SU-DHL-6 (cell line): ENCODE results near the gene RNGTT.
A peak's percentile ranks its signal among the peaks of the same experiment; 100 is the strongest.
"Not testable (repeated sequence)": the region's sequence is repeated elsewhere in the genome, so short reads cannot be mapped to it uniquely, and the experiment has no call there.

Source experiments
- H2AFZ ChIP-seq: fragments of 200-600 bp; sonication (generic); 2 replicates; pipeline ENCODE4 v1.6.1; 2014; ENCODE audit warnings: low read depth, mild to moderate bottlenecking, moderate library complexity, mixed read lengths, antibody characterized with exemption, low read length; ENCODE audit not compliant: severe bottlenecking
- H3F3A ChIP-seq: fragments of 200-600 bp; shearing (Covaris generic); 2 replicates; pipeline ENCODE4 v1.6.0; 2016; ENCODE audit warnings: antibody characterized with exemption, mild to moderate bottlenecking; ENCODE audit not compliant: insufficient read depth
- H3K27ac ChIP-seq: fragments of 200-600 bp; sonication (generic); 2 replicates; pipeline ENCODE4 v1.5.1; 2016; ENCODE audit warnings: low read depth, mild to moderate bottlenecking, low read length, moderate library complexity, mixed read lengths
- H3K27me3 ChIP-seq: fragments of 200-600 bp; sonication (generic), shearing (Covaris generic); 2 replicates; pipeline ENCODE4 v1.6.0; 2014; ENCODE audit warnings: mild to moderate bottlenecking, low read length
- H3K36me3 ChIP-seq: fragments of 200-600 bp; sonication (generic); 2 replicates; pipeline ENCODE4 v1.6.1; 2014; ENCODE audit warnings: mild to moderate bottlenecking, low read length, mixed read lengths
- H3K4me2 ChIP-seq: fragments of 300-600, 200-600 bp; shearing (Covaris generic), sonication (generic); 2 replicates; pipeline ENCODE4 v1.6.0; 2014; ENCODE audit warnings: low read length, low read depth, mild to moderate bottlenecking; ENCODE audit not compliant: poor library complexity, severe bottlenecking
- H3K4me3 ChIP-seq: fragments of 200-600 bp; sonication (generic); 2 replicates; pipeline ENCODE4 v1.5.1; 2014; ENCODE audit warnings: antibody characterized with exemption, low read length, mild to moderate bottlenecking, mixed read lengths; ENCODE audit not compliant: insufficient read depth, poor library complexity, severe bottlenecking
- H3K79me2 ChIP-seq: fragments of 200-600 bp; sonication (generic); 2 replicates; pipeline ENCODE4 v1.6.1; 2014; ENCODE audit warnings: mild to moderate bottlenecking, low read length, moderate library complexity; ENCODE audit not compliant: insufficient read depth
- H3K9ac ChIP-seq: fragments of 200-600 bp; sonication (generic); 2 replicates; pipeline ENCODE4 v1.7.0; 2014; ENCODE audit warnings: mild to moderate bottlenecking, low read length
- H3K9me2 ChIP-seq: fragments of 200-600 bp; sonication (generic); replicated peaks from 2 replicates; pipeline ENCODE4 v1.6.1; 2014; ENCODE audit warnings: low read length; ENCODE audit not compliant: insufficient read depth
- H3K9me3 ChIP-seq: fragments of 200-600 bp; sonication (generic); 2 replicates; pipeline ENCODE4 v1.6.1; 2014; ENCODE audit warnings: low read length, mixed read lengths; ENCODE audit not compliant: insufficient read depth
- H4K20me1 ChIP-seq: fragments of 200-600 bp; sonication (generic); 2 replicates; pipeline ENCODE4 v1.6.1; 2014; ENCODE audit warnings: low read depth, mild to moderate bottlenecking, antibody characterized with exemption, low read length, moderate library complexity, mixed read lengths
- EZH2phosphoT487 ChIP-seq: fragments of 200-600 bp; sonication (generic), shearing (Covaris generic); conservative IDR thresholded peaks from 2 replicates; pipeline ENCODE4 v1.6.1; 2018; ENCODE audit warnings: mild to moderate bottlenecking, antibody characterized with exemption, low read length, moderate library complexity, mixed read lengths
- TF ChIP-seq, protein P1 (sequence below): fragments of 200-600 bp; sonication (generic); IDR thresholded peaks from one replicate; pipeline ENCODE4 v1.5.1; 2017; ENCODE audit warnings: antibody characterized with exemption, mild to moderate bottlenecking, low read length, moderate library complexity; ENCODE audit not compliant: insufficient read depth, poor library complexity, severe bottlenecking

Gene RNGTT

DNA sequence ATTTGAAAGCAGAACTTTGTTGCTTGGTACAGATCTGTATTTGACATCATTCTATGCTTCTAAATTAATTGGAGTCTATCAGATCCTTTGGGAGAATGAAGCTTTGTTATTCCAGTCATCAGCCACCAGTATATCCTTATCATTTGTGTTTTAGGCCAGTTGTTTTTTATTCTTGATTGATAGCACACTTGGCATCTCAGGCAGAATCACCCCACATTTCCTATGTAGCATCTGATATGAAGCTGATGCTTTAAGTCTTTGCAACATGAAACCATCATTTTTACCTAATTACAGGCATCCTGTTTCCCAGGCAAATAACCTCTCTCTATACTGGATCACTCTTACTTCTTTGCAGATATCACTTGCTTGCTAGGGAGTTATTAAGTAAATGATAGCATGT, 20.7 kb upstream of the RNGTT start:
- Histone ChIP-seq H3K4me2 (no peak overlapping the region), H3K27ac (no peak overlapping the region), H2AFZ (no peak overlapping the region), H3K9me3 (no peaks in the 10 kb centered on the region), H3K27me3 (no peaks in the 10 kb centered on the region), H3F3A (no peaks in the 10 kb centered on the region), H3K79me2 (no peaks in the 10 kb centered on the region), H4K20me1 (no peaks in the 10 kb centered on the region), H3K9ac (no peak overlapping the region), H3K9me2 (no peaks in the 10 kb centered on the region), H3K4me3 (no peak overlapping the region), H3K36me3 (no peaks in the 10 kb centered on the region)
- no peak for TF ChIP-seq EZH2phosphoT487
- TF ChIP-seq, protein P1, sequence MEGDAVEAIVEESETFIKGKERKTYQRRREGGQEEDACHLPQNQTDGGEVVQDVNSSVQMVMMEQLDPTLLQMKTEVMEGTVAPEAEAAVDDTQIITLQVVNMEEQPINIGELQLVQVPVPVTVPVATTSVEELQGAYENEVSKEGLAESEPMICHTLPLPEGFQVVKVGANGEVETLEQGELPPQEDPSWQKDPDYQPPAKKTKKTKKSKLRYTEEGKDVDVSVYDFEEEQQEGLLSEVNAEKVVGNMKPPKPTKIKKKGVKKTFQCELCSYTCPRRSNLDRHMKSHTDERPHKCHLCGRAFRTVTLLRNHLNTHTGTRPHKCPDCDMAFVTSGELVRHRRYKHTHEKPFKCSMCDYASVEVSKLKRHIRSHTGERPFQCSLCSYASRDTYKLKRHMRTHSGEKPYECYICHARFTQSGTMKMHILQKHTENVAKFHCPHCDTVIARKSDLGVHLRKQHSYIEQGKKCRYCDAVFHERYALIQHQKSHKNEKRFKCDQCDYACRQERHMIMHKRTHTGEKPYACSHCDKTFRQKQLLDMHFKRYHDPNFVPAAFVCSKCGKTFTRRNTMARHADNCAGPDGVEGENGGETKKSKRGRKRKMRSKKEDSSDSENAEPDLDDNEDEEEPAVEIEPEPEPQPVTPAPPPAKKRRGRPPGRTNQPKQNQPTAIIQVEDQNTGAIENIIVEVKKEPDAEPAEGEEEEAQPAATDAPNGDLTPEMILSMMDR = no peak

DNA sequence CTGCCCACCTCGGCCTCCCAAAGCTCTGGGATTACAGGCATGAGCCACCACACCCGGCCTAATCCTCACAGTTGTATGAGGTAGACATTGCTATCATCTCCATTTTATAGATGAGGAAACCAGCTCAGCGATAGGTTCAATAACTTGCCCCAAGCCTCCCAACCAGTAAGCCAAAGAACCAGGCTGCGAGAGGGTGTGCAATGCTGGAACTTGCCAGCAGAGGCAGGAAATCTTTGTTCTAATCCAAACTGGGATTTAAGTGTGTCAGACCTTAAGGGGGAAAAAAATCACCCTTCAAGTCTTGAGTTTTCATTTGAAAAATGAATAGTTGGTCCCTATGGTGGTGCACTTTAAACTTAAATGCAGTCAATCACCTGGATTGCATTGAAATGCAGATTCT, 20.1 kb upstream of the RNGTT start:
- Histone ChIP-seq H3K9me3 (no peaks in the 10 kb centered on the region), H3K9ac (no peak overlapping the region), H4K20me1 (no peaks in the 10 kb centered on the region), H3K9me2 (no peaks in the 10 kb centered on the region), H3F3A (no peaks in the 10 kb centered on the region), H3K27ac (no peak overlapping the region), H3K36me3 (no peaks in the 10 kb centered on the region), H2AFZ (no peak overlapping the region), H3K4me2 (no peak overlapping the region), H3K27me3 (no peaks in the 10 kb centered on the region), H3K79me2 (no peaks in the 10 kb centered on the region), H3K4me3 (no peak overlapping the region)
- TF ChIP-seq, protein P1 = no peak

DNA sequence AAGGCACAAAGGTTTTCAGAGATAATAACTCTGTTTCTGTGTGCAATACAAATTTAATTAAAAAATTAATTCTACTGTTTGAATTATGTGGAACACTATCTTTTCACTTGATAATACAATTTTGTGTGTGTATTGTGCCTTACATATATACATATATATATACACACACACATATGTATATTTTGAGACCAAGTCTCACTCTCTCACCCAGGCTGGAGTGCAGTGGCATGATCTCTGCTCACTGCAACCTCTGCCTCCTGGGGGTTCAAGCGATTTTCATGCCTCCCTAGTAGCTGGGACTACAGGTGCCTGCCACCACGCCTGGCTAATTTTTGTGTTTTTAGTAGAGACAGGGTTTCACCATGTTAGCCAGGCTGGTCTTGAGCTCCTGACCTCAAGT, 19.7 kb upstream of the RNGTT start:
- not testable (repeated sequence) for H3K79me2 ChIP-seq, H3K9me3 ChIP-seq, H3K9ac ChIP-seq, H3K27me3 ChIP-seq, H3F3A ChIP-seq, H2AFZ ChIP-seq, H3K36me3 ChIP-seq, H3K9me2 ChIP-seq, H3K27ac ChIP-seq, H4K20me1 ChIP-seq, H3K4me3 ChIP-seq, H3K4me2 ChIP-seq

DNA sequence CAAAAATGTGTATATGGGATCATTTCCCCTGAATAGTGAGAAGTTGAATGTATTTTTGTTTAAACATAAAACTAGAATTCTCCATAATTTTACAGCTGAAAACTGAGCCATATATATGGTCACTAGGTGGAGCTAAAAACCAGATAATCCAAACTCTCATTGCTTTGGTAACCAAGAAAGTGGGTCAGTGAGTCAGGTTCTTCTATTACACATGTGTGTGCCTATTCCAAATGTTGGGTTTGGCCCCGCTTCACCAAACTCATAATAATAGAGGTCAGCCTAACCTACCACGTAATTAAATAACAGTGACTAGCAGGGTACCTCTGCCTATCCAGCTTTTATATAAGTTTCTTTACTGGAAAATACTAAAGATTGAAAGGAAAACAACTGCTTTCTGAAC, 19.3 kb upstream of the RNGTT start:
- H3K9me2 ChIP-seq = no peaks in the 10 kb centered on the region
- no peak overlapping the region for H2AFZ ChIP-seq
- H3K4me2 ChIP-seq = no peak overlapping the region
- H3K27me3 ChIP-seq = no peaks in the 10 kb centered on the region
- TF ChIP-seq EZH2phosphoT487 = no peak
- TF ChIP-seq, protein P1 = peak; percentile 63
- H3K9ac ChIP-seq = no peak overlapping the region
- H3K79me2 ChIP-seq = no peaks in the 10 kb centered on the region
- H3K9me3 ChIP-seq = no peaks in the 10 kb centered on the region
- H3F3A ChIP-seq = no peaks in the 10 kb centered on the region
- H3K4me3 ChIP-seq = no peak overlapping the region
- H3K27ac ChIP-seq = no peak overlapping the region
- H4K20me1 ChIP-seq = no peaks in the 10 kb centered on the region
- H3K36me3 ChIP-seq = no peaks in the 10 kb centered on the region
